K562 (cell line): ENCODE data around the gene ST6GALNAC3. TPM values are rescaled to one million over a fixed set of nuclear protein-coding genes. Genes with fewer than 3 reads are reported as not detected.

ENCODE experiments used
- ATAC-seq: fragments of 200-7000 bp; cut with Tn5 transposase; 3 replicates; pipeline ENCODE4 v1.9.1; 2020; ENCODE audit warnings: moderate library complexity
- BruUV-seq: library from RNA; stranded (reverse); fragments of 400-500 nt; replicated peaks from 2 replicates; lab custom pipeline; 2021; lab: Mats Ljungman, UMichigan
- CTCF ChIA-PET: fragments of 300-600 bp; formaldehyde crosslinking; extraction: SDS; loops from one replicate; lab custom pipeline; 2021; ENCODE audit warnings: low intra/inter-chr PET ratio; lab: Yijun Ruan, JAX
- POLR2A ChIA-PET: fragments of 300-600, 350-650 bp; sonication (Branson Sonifier 250); formaldehyde crosslinking; extraction: SDS; loops from one replicate; lab custom pipeline; 2021; ENCODE audit warnings: antibody characterized with exemption, inconsistent platforms; lab: Yijun Ruan, JAX
- DNase-seq, 4 experiments: peaks; one replicate each; pipeline versions ENCODE4 v3.0.0 to v3.0.0-alpha.2; 2011 to 2018; ENCODE audit warnings: low spot score in 3 of 4, mixed read lengths in 3 of 4; ENCODE audit errors: extremely low read depth in 1 of 4
- FAIRE-seq: peaks from 2 replicates; lab custom pipeline; 2011; peaks lifted over from hg19 to GRCh38; lab: Jason Lieb, UNC
- H2AFZ ChIP-seq: 2 replicates; pipeline ENCODE4 v1.6.0; 2011; ENCODE audit warnings: low read depth, low read length, control low read depth, inconsistent platforms
- H3K27ac ChIP-seq: fragments of 200-600 bp; 3 replicates; pipeline ENCODE4 v1.8.0; 2011; ENCODE audit warnings: low read depth, mild to moderate bottlenecking, control low read depth, inconsistent platforms, low read length, moderate library complexity, mixed read lengths; ENCODE audit errors: extremely low read depth
- H3K27me3 ChIP-seq, 2 experiments: fragments of 300-600 bp in 1 of 2; 2 replicates in 1 of 2; 3 replicates in 1 of 2; pipeline versions ENCODE4 v1.6.0 to v1.8.0; 2011; ENCODE audit warnings: inconsistent platforms in 2 of 2, low read length in 2 of 2, mild to moderate bottlenecking in 1 of 2, mixed read lengths in 1 of 2, moderate library complexity in 1 of 2; ENCODE audit not compliant: control insufficient read depth in 2 of 2, insufficient read depth in 2 of 2
- H3K36me3 ChIP-seq: fragments of 300-600 bp; 3 replicates; pipeline ENCODE4 v1.8.0; 2011; ENCODE audit warnings: mild to moderate bottlenecking, low read length, inconsistent platforms; ENCODE audit not compliant: control insufficient read depth, insufficient read depth
- H3K4me1 ChIP-seq, 2 experiments: fragments of 200-600 bp in 1 of 2; replicated peaks in 1 of 2; 2 replicates in 1 of 2; 3 replicates in 1 of 2; pipeline versions ENCODE4 v1.5.1 to v1.8.0; 2011; ENCODE audit warnings: inconsistent platforms in 2 of 2, low read length in 2 of 2, mild to moderate bottlenecking in 1 of 2, mixed read lengths in 1 of 2, moderate library complexity in 1 of 2; ENCODE audit not compliant: control insufficient read depth in 2 of 2, insufficient read depth in 2 of 2
- H3K4me2 ChIP-seq: 2 replicates; pipeline ENCODE4 v1.6.1; 2011; ENCODE audit warnings: low read length, control low read depth, inconsistent platforms, mixed read lengths; ENCODE audit not compliant: insufficient read depth
- H3K4me3 ChIP-seq: fragments of 200-600 bp; sonication (generic), shearing (Covaris generic); 2 replicates; pipeline ENCODE4 v1.5.1; 2016; ENCODE audit warnings: control low read depth, inconsistent platforms
- H3K79me2 ChIP-seq: fragments of 200-600 bp; 3 replicates; pipeline ENCODE4 v1.8.0; 2011; ENCODE audit warnings: low read length, inconsistent platforms; ENCODE audit not compliant: control insufficient read depth, insufficient read depth
- H3K9ac ChIP-seq, 2 experiments: 2 replicates each; pipeline versions ENCODE4 v1.6.0 to v1.6.1; 2011; ENCODE audit warnings: low read depth in 2 of 2, low read length in 2 of 2, control low read depth in 1 of 2, inconsistent platforms in 1 of 2, mild to moderate bottlenecking in 1 of 2, mixed read lengths in 1 of 2; ENCODE audit not compliant: insufficient read depth in 1 of 2
- H3K9me1 ChIP-seq: one replicate; pipeline ENCODE4 v1.6.0; 2011; ENCODE audit warnings: inconsistent platforms, mild to moderate bottlenecking, low read length, moderate library complexity; ENCODE audit not compliant: control insufficient read depth, insufficient read depth
- H3K9me3 ChIP-seq: replicated peaks from 2 replicates; pipeline ENCODE4 v1.5.1; 2011; ENCODE audit warnings: low read depth, low read length, inconsistent platforms; ENCODE audit not compliant: control insufficient read depth, insufficient read depth
- H4K20me1 ChIP-seq: replicated peaks from 2 replicates; pipeline ENCODE4 v1.6.1; 2011; ENCODE audit warnings: low read length, inconsistent platforms, mixed read lengths; ENCODE audit not compliant: control insufficient read depth, insufficient read depth
- CBX2 ChIP-seq: fragments of 200-600 bp; sonication (generic); IDR thresholded peaks from one replicate; pipeline ENCODE4 v1.6.1; 2012; ENCODE audit warnings: mild to moderate bottlenecking, low read length, inconsistent platforms; ENCODE audit not compliant: insufficient read depth, poor library complexity, severe bottlenecking
- FOXJ2 ChIP-seq: fragments of 200-800 bp; sonication (Bioruptor generic); IDR thresholded peaks from 2 replicates; pipeline ENCODE4 v1.6.1; 2016; ENCODE audit warnings: missing genetic modification characterization, missing compliant biosample characterization
- PHF21A ChIP-seq: fragments of 450-650 bp; IDR thresholded peaks from 2 replicates; pipeline ENCODE4 v1.6.1; 2017; ENCODE audit warnings: low read depth, borderline replicate concordance
- RFX5 ChIP-seq: IDR thresholded peaks from 2 replicates; pipeline ENCODE4 v1.6.1; 2011; ENCODE audit warnings: low read depth, mild to moderate bottlenecking, improper control_type of control experiment, low read length
- SIN3A ChIP-seq, 2 experiments: fragments of 150-350 bp in 1 of 2; IDR thresholded peaks; 2 replicates each; pipeline ENCODE4 v1.6.1; 2011 to 2016; ENCODE audit warnings: borderline replicate concordance in 2 of 2, low read depth in 2 of 2, low read length in 2 of 2, mild to moderate bottlenecking in 2 of 2, moderate library complexity in 2 of 2; ENCODE audit not compliant: control insufficient read depth in 1 of 2
- ZMIZ1 ChIP-seq, 2 experiments: fragments of 150-350 bp in 1 of 2; IDR thresholded peaks; 2 replicates each; pipeline ENCODE4 v1.6.1; 2012 to 2016; ENCODE audit warnings: low read depth in 2 of 2, low read length in 2 of 2, mild to moderate bottlenecking in 1 of 2, moderate library complexity in 1 of 2
- ZNF146 ChIP-seq: IDR thresholded peaks from one replicate; pipeline ENCODE4 v1.6.1; 2018; ENCODE audit warnings: missing compliant biosample characterization; ENCODE audit not compliant: unreplicated experiment
- ZNF165 ChIP-seq: fragments of 250-450 bp; sonication (Bioruptor Pico); IDR thresholded peaks from 2 replicates; pipeline ENCODE4 v1.4.0; 2020; ENCODE audit warnings: borderline replicate concordance
- ZNF239 ChIP-seq: fragments of 250-450 bp; sonication (Bioruptor Pico); IDR thresholded peaks from 2 replicates; pipeline ENCODE4 v1.4.0; 2020; ENCODE audit warnings: mild to moderate bottlenecking
- ZNF764 ChIP-seq: fragments of 250-450 bp; sonication (Bioruptor Pico); IDR thresholded peaks from 2 replicates; pipeline ENCODE4 v1.4.0; 2020; ENCODE audit warnings: low read depth, mild to moderate bottlenecking, moderate library complexity
- WGBS: fragments of 100-300 bp; shearing (Covaris generic); methylation state at CpG from one replicate; pipeline ENCODE4 v1.1.6; 2016; ENCODE audit warnings: low coverage, mixed read lengths; ENCODE audit not compliant: insufficient coverage; ENCODE audit errors: missing lambda C conversion rate; 5-methylcytosine and 5-hydroxymethylcytosine counted together
- in situ Hi-C: fragments of 300-500 bp; cut with MboI; formaldehyde crosslinking; loops from 4 replicates; pipeline ENCODE4 v1.15.0; 2018; ENCODE audit warnings: inconsistent platforms, mixed read lengths
- intact Hi-C: fragments of 100-400 bp; cut with micrococcal nuclease; formaldehyde crosslinking; loops from 2 replicates; pipeline ENCODE4 v1.14.2; 2022
- polyA plus RNA-seq, 8 experiments: library from polyadenylated mRNA; depleted of rRNA in 4 of 8; stranded (reverse) in 5 of 8; unstranded in 3 of 8; fragments of >200 nt; fragmentation: Nextera tagmentation in 2 of 8; fragmentation: Illumina TruSeq in 1 of 8; extraction: Ambion mirVana in 2 of 8; extraction: Trizol in 1 of 8; gene quantifications; 2 replicates each; pipeline versions ENCODE4 v1.2.1 to v1.2.3, GENCODE V29; 2011 to 2014; ENCODE audit warnings: inconsistent platforms in 1 of 8, missing spikeins in 1 of 8
- total RNA-seq, 7 experiments: library from RNA; depleted of rRNA in 6 of 7; stranded (reverse); fragments of >200 nt in 6 of 7; fragmentation: Illumina TruSeq in 2 of 7; extraction: Trizol in 2 of 7; gene quantifications; 2 replicates each; pipeline versions ENCODE4 v1.2.1 to v1.2.3, GENCODE V29; 2011 to 2021; ENCODE audit warnings: low replicate concordance in 1 of 7
- TF ChIP-seq, protein P1 (sequence below): fragments of 200-800 bp; sonication (Bioruptor generic); IDR thresholded peaks from 2 replicates; pipeline ENCODE4 v1.6.1; 2017; ENCODE audit warnings: missing genetic modification characterization, missing compliant biosample characterization

The ST6GALNAC3 gene
- total and polyA plus RNA-seq, 9 of the 15 experiments (the other 6 are each of a cell fraction or from before 2014, with no cell fraction given) = 0.04 to 0.29 (median 0.18) TPM; not detected in 6

DNA sequence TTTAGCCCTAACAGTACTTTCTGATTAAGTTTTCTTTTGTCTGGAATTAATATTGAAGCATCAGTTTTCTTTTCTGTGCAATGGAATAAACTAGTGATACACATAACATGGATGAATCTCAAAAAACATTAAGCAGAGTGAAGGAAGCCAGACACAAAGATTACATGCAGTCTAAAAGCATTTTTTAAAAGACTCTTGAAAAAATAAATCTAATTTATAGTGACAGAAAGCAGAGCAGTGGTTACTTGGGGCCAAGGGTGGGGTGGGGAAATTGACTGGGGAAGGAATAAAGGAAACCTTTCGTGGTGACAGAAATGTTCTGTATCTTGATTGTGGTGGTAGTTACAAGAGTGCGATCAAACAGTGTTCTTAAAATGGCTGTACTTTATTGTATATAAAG lies 20.2 kb upstream of the ST6GALNAC3 start:
- H3K27me3 ChIP-seq = no peaks in the 10 kb centered on the region
- intact Hi-C loops = no loop called here
- in situ Hi-C loops = no loop called here
- H3K36me3 ChIP-seq = no peaks in the 10 kb centered on the region
- H3K9me3 ChIP-seq = no peaks in the 10 kb centered on the region
- TF ChIP-seq PHF21A = no peak
- no peak overlapping the region for H3K4me3 ChIP-seq
- H3K4me1 ChIP-seq = no peaks in the 10 kb centered on the region
- H3K79me2 ChIP-seq = no peaks in the 10 kb centered on the region
- no peak overlapping the region for H3K27ac ChIP-seq
- no peaks in the 10 kb centered on the region for H4K20me1 ChIP-seq
- no peak for FAIRE-seq
- ATAC-seq = no peak
- POLR2A ChIA-PET = no interaction called here
- H2AFZ ChIP-seq = no peak overlapping the region
- DNase-seq = no peak
- 0% methylated on average over 2 of the region's 2 CpGs for WGBS
- BruUV-seq = no TSS peak
- H3K4me2 ChIP-seq = no peak overlapping the region
- no peak overlapping the region for H3K9ac ChIP-seq
- CTCF ChIA-PET = no interaction called here
- no peaks in the 10 kb centered on the region for H3K9me1 ChIP-seq

GRCh38 chr1:76055987-76056386 lies 18.6 kb upstream of the ST6GALNAC3 start:
- Histone ChIP-seq H3K9ac (no peak overlapping the region), H4K20me1 (no peaks in the 10 kb centered on the region), H3K9me1 (no peaks in the 10 kb centered on the region), H3K36me3 (no peaks in the 10 kb centered on the region), H3K4me1 (no peaks in the 10 kb centered on the region), H3K4me3 (no peak overlapping the region), H3K27ac (no peak overlapping the region), H3K79me2 (no peaks in the 10 kb centered on the region), H3K4me2 (no peak overlapping the region), H2AFZ (no peak overlapping the region), H3K9me3 (no peaks in the 10 kb centered on the region), H3K27me3 (no peaks in the 10 kb centered on the region)
- in situ Hi-C loops (no loop called here), intact Hi-C loops (no loop called here)
- no TSS peak for BruUV-seq
- FAIRE-seq (no peak), ATAC-seq (no peak), DNase-seq (no peak)
- 0% methylated on average over 4 of the region's 4 CpGs for WGBS
- CTCF ChIA-PET = no interaction called here
- POLR2A ChIA-PET = interaction anchor here (0.7 kb wide), 1 partner anchor 13 kb away, joined by 3 read pairs; no protein-coding TSS in a partner anchor
- TF ChIP-seq RFX5 (no peak), ZNF239 (CRISPR knock-in tag) (no peak), ZNF146 (no peak), SIN3A (IDR thresholded peaks at IDR 0.05; ENCODE audit: borderline replicate concordance in 2 of 2, control insufficient read depth in 1 of 2, low read depth in 2 of 2, low read length in 2 of 2) (no peak), CBX2 (no peak), ZNF764 (CRISPR knock-in tag) (no peak), FOXJ2 (tag) (no peak), ZMIZ1 (IDR thresholded peaks at IDR 0.05; ENCODE audit: low read depth in 2 of 2, low read length in 2 of 2) (no peak), ZNF165 (CRISPR knock-in tag) (no peak)
- TF ChIP-seq, protein P1, sequence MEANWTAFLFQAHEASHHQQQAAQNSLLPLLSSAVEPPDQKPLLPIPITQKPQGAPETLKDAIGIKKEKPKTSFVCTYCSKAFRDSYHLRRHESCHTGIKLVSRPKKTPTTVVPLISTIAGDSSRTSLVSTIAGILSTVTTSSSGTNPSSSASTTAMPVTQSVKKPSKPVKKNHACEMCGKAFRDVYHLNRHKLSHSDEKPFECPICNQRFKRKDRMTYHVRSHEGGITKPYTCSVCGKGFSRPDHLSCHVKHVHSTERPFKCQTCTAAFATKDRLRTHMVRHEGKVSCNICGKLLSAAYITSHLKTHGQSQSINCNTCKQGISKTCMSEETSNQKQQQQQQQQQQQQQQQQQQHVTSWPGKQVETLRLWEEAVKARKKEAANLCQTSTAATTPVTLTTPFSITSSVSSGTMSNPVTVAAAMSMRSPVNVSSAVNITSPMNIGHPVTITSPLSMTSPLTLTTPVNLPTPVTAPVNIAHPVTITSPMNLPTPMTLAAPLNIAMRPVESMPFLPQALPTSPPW (CRISPR knock-in tag) = no peak
